Ovary (tissue), 3 donors: ENCODE data around the gene AKAP5.

Source experiments
- CTCF ChIP-seq, 3 donors: fragments of 450-650 bp in 2 of 3; fragments of 200-600 bp in 1 of 3; IDR thresholded peaks; one replicate each; pipeline versions ENCODE4 v1.5.1 to v1.8.0; 2016 to 2022; ENCODE audit warnings: antibody characterized with exemption in 3 of 3, mild to moderate bottlenecking in 1 of 3
- EP300 ChIP-seq: sonication (generic); formaldehyde crosslinking; IDR thresholded peaks from one replicate; pipeline ENCODE4 v1.6.1; 2017; ENCODE audit warnings: antibody characterized with exemption
- donor health status: DM: no; HTN: no; CAD: no.

- TF ChIP-seq EP300: no peak
- no peak for TF ChIP-seq CTCF (IDR thresholded peaks at IDR 0.05)
Observed at GRCh38 chr14:64467566-64467965, 2.3 kb downstream of the AKAP5 start.
